GM12801 (cell line): Measurements from ENCODE around the gene BCL11B.

Experiments used
- CTCF ChIP-seq: IDR thresholded peaks from one replicate; pipeline ENCODE4 v1.5.1; 2011; ENCODE audit warnings: control low read depth; ENCODE audit not compliant: insufficient read length; ENCODE audit errors: extremely low read depth

BCL11B gene

GRCh38 chr14:99264691-99265450 is 7.1 kb downstream of the BCL11B start:
- TF ChIP-seq CTCF: no peak

GRCh38 chr14:99263564-99264330 is 8.2 kb downstream of the BCL11B start:
- no peak for TF ChIP-seq CTCF

- no peak for TF ChIP-seq CTCF
Observed at GRCh38 chr14:99262977-99263448, 9.0 kb downstream of the BCL11B start.

DNA sequence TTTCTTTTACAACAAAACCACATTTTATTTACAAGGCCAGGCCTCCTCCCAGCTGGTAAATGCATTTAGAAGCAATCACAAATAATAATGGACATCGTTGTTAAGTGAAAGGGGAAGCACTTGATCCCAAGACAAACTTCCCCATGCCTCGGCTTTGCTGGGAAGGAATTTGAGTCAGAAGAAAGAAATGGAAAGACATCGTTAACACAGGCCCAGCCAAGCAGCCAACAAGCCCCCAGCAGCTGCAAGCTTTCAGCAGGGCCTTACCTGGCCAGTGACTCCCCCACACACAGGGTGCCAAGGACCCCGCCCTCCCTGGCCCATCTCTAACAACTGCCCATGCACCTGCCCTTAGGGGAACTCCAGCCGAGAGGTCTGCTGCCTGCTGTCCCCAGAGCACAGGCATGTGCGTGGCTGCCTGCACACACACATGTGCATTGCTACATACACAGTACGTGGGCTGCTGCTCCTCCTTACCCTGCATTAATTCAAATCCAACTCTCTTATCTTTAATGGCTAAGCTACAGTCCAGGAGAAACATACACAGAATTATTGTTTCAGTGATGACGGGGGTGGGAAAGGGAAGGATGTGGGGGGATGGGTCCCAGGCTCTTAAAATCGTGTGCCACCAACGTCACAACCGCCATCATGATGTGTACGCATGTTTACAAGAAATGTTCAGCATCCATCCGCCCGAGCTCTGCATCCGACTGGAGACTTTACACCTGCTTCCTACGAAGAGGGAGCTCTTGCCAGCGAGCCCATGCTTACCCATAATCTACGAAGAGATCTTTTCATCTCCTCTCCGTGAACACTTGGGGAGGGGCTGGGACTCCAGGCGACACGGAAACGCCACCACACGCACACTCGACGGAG is 9.8 kb downstream of the BCL11B start:
- no peak for TF ChIP-seq CTCF

DNA sequence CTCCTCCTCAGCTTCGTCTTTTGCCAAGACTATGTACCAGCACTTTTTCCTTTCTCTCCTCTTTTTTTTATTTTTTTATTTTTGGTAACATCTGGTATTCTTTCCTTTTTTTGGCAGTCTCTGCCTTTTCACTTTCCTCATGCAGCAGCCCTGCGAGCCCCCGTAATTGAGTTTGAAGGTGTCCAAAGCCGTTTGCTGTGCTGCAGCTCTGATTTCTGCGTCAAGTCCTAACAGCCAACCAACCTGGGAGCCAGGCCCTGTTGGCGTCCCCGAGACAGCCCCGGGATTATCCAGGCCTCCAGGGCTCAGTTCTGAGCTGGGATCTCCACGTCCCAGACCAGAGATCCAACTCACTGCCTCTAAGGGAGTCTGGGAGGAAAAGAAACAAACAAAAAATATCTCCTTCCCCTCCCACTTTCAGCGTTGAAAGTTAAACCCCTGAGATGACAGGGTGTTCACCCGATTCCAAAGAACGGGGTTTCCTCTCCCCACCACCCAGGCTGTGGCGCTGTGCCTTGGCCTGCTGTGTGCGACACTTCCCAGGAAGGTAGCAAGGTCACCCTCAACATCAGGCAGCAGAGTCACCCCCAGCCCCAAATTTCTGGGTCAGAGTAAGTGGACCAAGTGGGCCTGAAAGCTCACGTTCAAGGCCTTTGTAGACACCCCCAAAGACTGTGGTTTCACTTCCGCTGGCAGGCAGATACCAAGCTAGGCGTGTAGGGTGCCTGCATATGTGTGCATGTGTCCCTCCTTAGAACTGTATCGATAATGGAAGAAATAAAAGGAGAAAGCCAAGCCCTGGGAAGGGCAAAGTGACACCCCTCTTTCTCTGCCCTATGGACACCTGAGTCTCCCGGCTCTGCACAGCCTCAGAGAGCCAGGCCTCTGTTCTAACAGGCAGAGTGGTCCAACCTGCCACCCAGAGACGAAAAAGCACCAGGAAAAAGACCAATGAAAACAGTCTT is 11.1 kb downstream of the BCL11B start:
- TF ChIP-seq CTCF: no peak

DNA sequence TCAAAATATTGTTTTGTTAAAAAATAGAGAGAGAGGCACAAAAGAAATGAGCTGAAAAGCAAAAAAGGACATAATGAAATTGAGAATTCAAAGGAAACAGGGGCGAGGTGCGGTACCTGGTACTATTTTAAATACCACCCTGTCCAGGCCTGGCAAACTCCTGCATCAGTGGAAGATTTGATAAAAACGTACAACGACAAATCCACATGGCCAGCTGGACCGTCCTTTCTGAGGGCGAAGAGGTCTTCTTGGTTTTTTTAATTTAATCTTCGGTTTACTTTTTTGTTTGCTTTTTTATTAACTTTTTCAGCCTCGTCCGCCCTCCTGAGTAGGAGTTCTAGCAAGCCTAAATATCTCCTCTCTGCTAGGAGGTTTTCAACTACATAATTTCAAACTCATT is 11.9 kb downstream of the BCL11B start:
- TF ChIP-seq CTCF: no peak
